Measurements from ENCODE around the gene RECQL5. TPM values are rescaled to one million over a fixed set of nuclear protein-coding genes. Genes with fewer than 3 reads are reported as not detected.

RECQL5 gene
- total RNA-seq, 4 donors from 2014 or later, result 41.9 to 91.8 (median 70.1) TPM

DNA sequence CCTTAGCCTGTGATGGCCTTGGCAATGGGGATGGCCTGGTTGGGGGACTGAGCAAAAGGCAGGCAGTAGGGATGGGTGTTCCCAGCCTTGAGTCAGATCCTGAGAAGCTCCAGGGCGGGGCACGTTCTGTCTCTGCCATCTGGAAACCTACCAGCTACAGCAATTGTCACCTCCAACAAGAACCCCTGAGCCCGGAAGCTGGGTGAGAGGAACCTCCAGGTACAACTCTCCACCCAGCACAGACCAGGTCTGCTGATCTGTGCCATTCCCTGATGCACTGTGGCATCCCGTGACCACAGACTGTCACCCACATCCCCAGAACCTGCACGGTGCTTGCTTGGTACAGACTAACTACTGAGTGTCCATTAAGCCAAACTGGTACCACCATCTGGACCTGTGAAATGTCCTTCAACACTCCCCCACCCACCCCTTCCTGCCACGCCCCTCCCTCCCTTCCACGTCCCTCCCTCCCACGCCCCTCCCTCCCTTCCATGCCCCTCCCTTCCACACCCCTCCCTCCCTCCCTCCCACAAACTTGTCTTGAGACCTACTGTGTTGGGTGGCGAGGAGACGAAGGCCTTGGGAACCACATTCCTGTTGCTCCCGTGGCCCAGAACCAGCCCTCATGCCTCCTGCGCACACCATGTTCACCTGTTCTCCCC, 62.8 kb downstream of the RECQL5 start:
- H3K27ac ChIP-seq, result no peak overlapping the region
- H3K4me1 ChIP-seq, result peaks cover 0 to 4% of the 10 kb centered on the region in 2 donors
- no peaks in the 10 kb centered on the region for H3K27me3 ChIP-seq
- H3K4me3 ChIP-seq (replicated peaks in 1 of 3), result no peak overlapping the region
- DNase-seq, result no peak
- H3K9me3 ChIP-seq, result no peaks in the 10 kb centered on the region
- intact Hi-C loops (cut with DNase I), result no loop called here
- TF ChIP-seq, protein P1, sequence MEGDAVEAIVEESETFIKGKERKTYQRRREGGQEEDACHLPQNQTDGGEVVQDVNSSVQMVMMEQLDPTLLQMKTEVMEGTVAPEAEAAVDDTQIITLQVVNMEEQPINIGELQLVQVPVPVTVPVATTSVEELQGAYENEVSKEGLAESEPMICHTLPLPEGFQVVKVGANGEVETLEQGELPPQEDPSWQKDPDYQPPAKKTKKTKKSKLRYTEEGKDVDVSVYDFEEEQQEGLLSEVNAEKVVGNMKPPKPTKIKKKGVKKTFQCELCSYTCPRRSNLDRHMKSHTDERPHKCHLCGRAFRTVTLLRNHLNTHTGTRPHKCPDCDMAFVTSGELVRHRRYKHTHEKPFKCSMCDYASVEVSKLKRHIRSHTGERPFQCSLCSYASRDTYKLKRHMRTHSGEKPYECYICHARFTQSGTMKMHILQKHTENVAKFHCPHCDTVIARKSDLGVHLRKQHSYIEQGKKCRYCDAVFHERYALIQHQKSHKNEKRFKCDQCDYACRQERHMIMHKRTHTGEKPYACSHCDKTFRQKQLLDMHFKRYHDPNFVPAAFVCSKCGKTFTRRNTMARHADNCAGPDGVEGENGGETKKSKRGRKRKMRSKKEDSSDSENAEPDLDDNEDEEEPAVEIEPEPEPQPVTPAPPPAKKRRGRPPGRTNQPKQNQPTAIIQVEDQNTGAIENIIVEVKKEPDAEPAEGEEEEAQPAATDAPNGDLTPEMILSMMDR (IDR thresholded peaks at IDR 0.05), result no peak
- no peak for TF ChIP-seq POLR2A (IDR thresholded peaks at IDR 0.05)
- WGBS, 2 donors, result 82 to 85% methylated on average over 8 to 11 of the region's 12 CpGs
- H3K36me3 ChIP-seq, result no peaks in the 10 kb centered on the region

DNA sequence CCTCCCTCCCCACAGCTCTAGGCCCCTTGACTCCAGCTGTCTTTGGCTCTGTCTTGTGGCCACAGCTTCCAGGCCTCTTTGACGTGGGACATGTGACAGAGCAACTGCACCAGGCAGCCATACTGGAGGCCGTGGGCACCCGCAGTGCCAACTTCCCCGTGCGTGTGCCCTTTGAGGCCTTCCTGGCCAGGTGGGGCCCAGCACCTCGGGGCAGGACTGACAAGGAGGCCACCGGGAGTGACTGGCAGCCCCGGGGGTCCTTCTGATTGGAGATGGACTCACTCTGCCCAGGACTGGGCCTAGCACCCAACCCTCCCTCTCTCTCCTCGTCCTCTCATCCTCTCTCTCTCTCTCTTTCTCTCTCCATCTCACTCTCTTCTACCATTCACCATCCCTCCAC, 63.8 kb downstream of the RECQL5 start:
- WGBS, 2 donors, result 84 to 89% methylated on average over 9 of the region's 9 CpGs
- no peak for DNase-seq
- no peak for TF ChIP-seq POLR2A (IDR thresholded peaks at IDR 0.05)
- TF ChIP-seq, protein P1 (IDR thresholded peaks at IDR 0.05), result no peak
- H3K27me3 ChIP-seq, result no peaks in the 10 kb centered on the region
- no peak overlapping the region for H3K27ac ChIP-seq
- H3K36me3 ChIP-seq, result no peaks in the 10 kb centered on the region
- H3K4me1 ChIP-seq, result peaks cover 0 to 4% of the 10 kb centered on the region in 2 donors
- no peak overlapping the region for H3K4me3 ChIP-seq (replicated peaks in 1 of 3)
- H3K9me3 ChIP-seq, result no peaks in the 10 kb centered on the region
- intact Hi-C loops (cut with DNase I), result no loop called here

DNA sequence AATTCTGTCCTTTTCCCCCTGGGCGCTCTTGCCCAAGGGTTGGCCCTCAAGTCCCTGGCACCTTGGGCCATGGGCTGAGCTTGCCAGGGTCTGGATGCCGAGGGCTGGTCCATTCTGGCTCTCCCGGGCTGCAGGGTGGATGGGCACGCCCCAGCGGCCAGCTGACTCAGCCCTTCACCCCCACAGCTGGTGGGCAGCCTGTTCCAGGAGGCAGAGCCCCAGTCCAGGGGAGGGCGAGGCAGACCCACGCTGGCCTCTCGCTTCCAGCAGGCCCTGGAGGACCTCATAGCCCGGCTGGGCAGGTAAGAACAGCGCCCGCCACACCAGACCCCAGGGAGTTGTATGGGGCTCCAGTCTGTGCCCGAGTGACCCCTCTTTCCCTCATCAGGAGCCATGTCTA, 64.3 kb downstream of the RECQL5 start:
- no peaks in the 10 kb centered on the region for H3K27me3 ChIP-seq
- no peaks in the 10 kb centered on the region for H3K36me3 ChIP-seq
- no peaks in the 10 kb centered on the region for H3K9me3 ChIP-seq
- DNase-seq, result peak; percentile 25 to 55
- WGBS, 2 donors, result 83 to 87% methylated on average over 6 to 9 of the region's 12 CpGs
- intact Hi-C loops (cut with DNase I), result no loop called here
- peaks cover 0 to 4% of the 10 kb centered on the region in 2 donors for H3K4me1 ChIP-seq
- no peak overlapping the region for H3K27ac ChIP-seq
- no peak overlapping the region for H3K4me3 ChIP-seq (replicated peaks in 1 of 3)
- TF ChIP-seq, protein P1 (IDR thresholded peaks at IDR 0.05), result no peak
- no peak for TF ChIP-seq POLR2A (IDR thresholded peaks at IDR 0.05)

DNA sequence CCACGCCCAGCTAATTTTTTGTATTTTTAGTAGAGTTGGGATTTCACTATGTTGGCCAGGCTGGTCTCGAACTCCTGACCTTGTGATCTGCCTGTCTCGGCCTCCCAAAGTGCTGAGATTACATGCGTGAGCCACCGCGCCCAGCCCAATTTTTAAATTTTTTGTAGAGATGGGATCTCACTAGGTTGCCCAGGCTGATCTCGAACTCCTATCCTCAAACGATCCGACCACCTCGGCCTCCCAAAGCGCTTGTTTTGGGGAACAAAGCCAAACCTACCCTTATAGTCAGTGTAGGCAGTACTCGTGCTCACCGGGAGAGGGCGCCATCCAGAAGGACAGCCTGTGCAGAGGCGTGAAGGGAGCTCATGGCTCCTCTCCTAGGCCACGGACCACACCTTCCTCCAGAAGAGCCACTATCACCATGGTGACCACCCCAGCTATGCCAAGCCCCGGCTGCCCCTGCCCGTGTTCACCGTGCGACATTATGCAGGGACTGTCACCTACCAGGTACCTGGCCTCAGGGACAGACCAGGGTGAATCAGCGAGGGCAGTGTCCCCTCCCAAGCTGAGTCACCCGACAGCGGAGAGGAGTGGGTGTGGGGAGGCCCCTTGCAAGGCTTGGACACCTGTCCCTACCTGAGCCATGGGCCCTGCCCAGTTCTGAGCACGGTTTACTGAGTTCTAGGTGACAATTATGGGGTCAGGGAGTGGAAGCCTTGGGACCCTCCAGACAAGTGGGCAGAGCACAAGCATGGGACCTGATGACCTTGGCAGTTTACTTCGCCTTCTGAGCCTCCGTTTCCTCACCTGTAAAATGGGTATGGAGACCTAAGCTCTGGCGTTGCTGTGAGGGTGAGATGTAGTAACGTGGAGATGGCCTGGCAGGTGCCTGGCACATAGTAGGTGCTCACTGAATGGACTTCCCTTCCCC, 65.6 kb downstream of the RECQL5 start:
- intact Hi-C loops (cut with DNase I), result no loop called here
- Histone ChIP-seq H3K4me3 (replicated peaks in 1 of 3) (no peak overlapping the region), H3K27me3 (no peaks in the 10 kb centered on the region), H3K36me3 (no peaks in the 10 kb centered on the region), H3K9me3 (no peaks in the 10 kb centered on the region), H3K27ac (no peak overlapping the region), H3K4me1 (peaks cover 0 to 4% of the 10 kb centered on the region in 2 donors)
- TF ChIP-seq, protein P1 (IDR thresholded peaks at IDR 0.05), result peak; percentile 54 to 79 (median 62)
- no peak for TF ChIP-seq POLR2A (IDR thresholded peaks at IDR 0.05)
- WGBS, 2 donors, result 68% methylated on average over 18 to 19 of the region's 28 CpGs
- DNase-seq, result peak; percentile 64 to 74

Measured in thyroid gland (tissue), 4 donors.